Endometrium (tissue), 2 donors: ENCODE data around the gene CMTM1.
"Not testable (repeated sequence)": the region's sequence is repeated elsewhere in the genome, so short reads cannot be mapped to it uniquely, and the experiment has no call there.

Experiments used
- FAIRE-seq: peaks from 2 replicates; lab custom pipeline; 2012; peaks lifted over from hg19 to GRCh38; lab: Jason Lieb, UNC
- donor health status: control.
- donor health status: control.

The CMTM1 gene

GRCh38 chr16:66592814-66593213 is 26.6 kb downstream of the CMTM1 start:
- no peak for FAIRE-seq

GRCh38 chr16:66594739-66595138 is 28.5 kb downstream of the CMTM1 start:
- FAIRE-seq: no peak

GRCh38 chr16:66596559-66596958 is 30.3 kb downstream of the CMTM1 start:
- FAIRE-seq: not testable (repeated sequence)

- FAIRE-seq: no peak
These were observed 31.0 kb downstream of the CMTM1 start for GRCh38 chr16:66596986-66597848.

- no peak for FAIRE-seq
These were observed 31.9 kb downstream of the CMTM1 start for GRCh38 chr16:66598111-66598510.

- no peak for FAIRE-seq
These were observed 33.5 kb downstream of the CMTM1 start for GRCh38 chr16:66599726-66600125.

- FAIRE-seq: no peak
These were observed 34.2 kb downstream of the CMTM1 start for GRCh38 chr16:66600477-66600876.

- FAIRE-seq: no peak
These were observed 35.2 kb downstream of the CMTM1 start for GRCh38 chr16:66601471-66601870.

- no peak for FAIRE-seq
These were observed 37.5 kb downstream of the CMTM1 start for GRCh38 chr16:66603537-66604375.

GRCh38 chr16:66604376-66605176 is 38.3 kb downstream of the CMTM1 start, which contains the start of gene CMTM3:
CMTM3 (plus strand) TSS chr16:66604704; CDS start chr16:66604806, 102 bp downstream.
- no peak for FAIRE-seq

- FAIRE-seq: no peak
These were observed 39.1 kb downstream of the CMTM1 start for GRCh38 chr16:66605177-66605978.

- FAIRE-seq: no peak
These were observed 39.9 kb downstream of the CMTM1 start for GRCh38 chr16:66605979-66606751.

GRCh38 chr16:66608241-66609138 is 42.3 kb downstream of the CMTM1 start:
- no peak for FAIRE-seq

- FAIRE-seq: no peak
These were observed 42.9 kb downstream of the CMTM1 start for GRCh38 chr16:66609139-66609510.

GRCh38 chr16:66610111-66610820 is 44.0 kb downstream of the CMTM1 start:
- FAIRE-seq: no peak

- FAIRE-seq: not testable (repeated sequence)
These were observed 45.7 kb downstream of the CMTM1 start for GRCh38 chr16:66611911-66612310.

GRCh38 chr16:66612422-66612821 is 46.2 kb downstream of the CMTM1 start:
- FAIRE-seq: no peak

GRCh38 chr16:66614161-66614802 is 48.0 kb downstream of the CMTM1 start:
- no peak for FAIRE-seq
